ENCODE results near the gene DNM2. TPM values are rescaled to one million over a fixed set of nuclear protein-coding genes. Genes with fewer than 3 reads are reported as not detected.
A peak's percentile ranks its signal among the peaks of the same experiment; 100 is the strongest.

DNM2 gene
- total and polyA plus RNA-seq, 2 of the 13 experiments (the other 11 are each of a cell fraction or from before 2014, with no cell fraction given) = 41.7 to 59.8 TPM

- TF ChIP-seq ZHX2 (IDR thresholded peaks at IDR 0.05; ENCODE audit: low read depth) = no peak
- 0 out of 2 replicates have a peak, but pooled peaks have one; percentile 75 for TF ChIP-seq ZHX2 (CRISPR knock-in tag; IDR thresholded peaks at IDR 0.05; ENCODE audit: borderline replicate concordance)
- TF ChIP-seq GPN1 (CRISPR knock-in tag; IDR thresholded peaks at IDR 0.05; ENCODE audit: borderline replicate concordance) = peak; percentile 92; the same call in 1 of the 2 replicates
- no peak; the same call in 1 of the 2 replicates for TF ChIP-seq FOXP4 (CRISPR knock-in tag; IDR thresholded peaks at IDR 0.05)
- TF ChIP-seq ZNF576 (CRISPR knock-in tag; IDR thresholded peaks at IDR 0.05) = peak; percentile 80; the same call in 1 of the 2 replicates
- TF ChIP-seq MZF1 (CRISPR knock-in tag; IDR thresholded peaks at IDR 0.05; ENCODE audit: borderline replicate concordance) = peak; percentile 91
- TF ChIP-seq TFE3 (CRISPR knock-in tag; IDR thresholded peaks at IDR 0.05) = peak; percentile 82
These were observed 22.2 kb upstream of the DNM2 start (continued) for GRCh38 chr19:10695401-10696398.

All from HepG2 (cell line).